IMR-90 (cell line): ENCODE results near the gene ANAPC5. TPM values are rescaled to one million over a fixed set of nuclear protein-coding genes. Genes with fewer than 3 reads are reported as not detected.

Experiments
- ATAC-seq: fragments of 200-7000 bp; cut with Tn5 transposase; 2 replicates; pipeline ENCODE4 v1.9.1; 2020; ENCODE audit warnings: low read depth, mild to moderate bottlenecking, moderate library complexity
- BruUV-seq: library from RNA; stranded (reverse); fragments of 400-500 nt; replicated peaks from 2 replicates; lab custom pipeline; 2021; lab: Mats Ljungman, UMichigan
- CTCF ChIA-PET: fragments of 300-600 bp; formaldehyde crosslinking; extraction: SDS; loops from one replicate; lab custom pipeline; 2021; ENCODE audit warnings: antibody characterized with exemption; lab: Yijun Ruan, JAX
- POLR2A ChIA-PET: fragments of 300-600 bp; sonication (Branson Sonifier 250); formaldehyde crosslinking; loops from one replicate; lab custom pipeline; 2022; ENCODE audit warnings: antibody characterized with exemption; ENCODE audit not compliant: unreplicated experiment; lab: Charles Lee
- DNase-seq: peaks from one replicate; pipeline ENCODE4 v3.0.0; 2013
- H2AFZ ChIP-seq: replicated peaks from 2 replicates; pipeline ENCODE3; 2013; ENCODE audit warnings: low read length, mild to moderate bottlenecking; ENCODE audit not compliant: poor library complexity
- H2AK5ac ChIP-seq: 2 replicates; pipeline ENCODE4 v1.6.1; 2013; ENCODE audit warnings: low read depth, low read length, inconsistent platforms
- H2AK9ac ChIP-seq: replicated peaks from 2 replicates; pipeline ENCODE3; 2013; ENCODE audit warnings: mild to moderate bottlenecking, low read depth, low read length, moderate library complexity; ENCODE audit not compliant: poor library complexity
- H2BK120ac ChIP-seq: 2 replicates; pipeline ENCODE4 v1.6.1; 2013; ENCODE audit warnings: low read depth, low read length, inconsistent platforms
- H2BK15ac ChIP-seq: 3 replicates; pipeline ENCODE4 v1.6.1; 2013; ENCODE audit warnings: low read depth, low read length, inconsistent platforms
- H2BK20ac ChIP-seq: 2 replicates; pipeline ENCODE4 v1.6.1; 2013; ENCODE audit warnings: low read depth, mild to moderate bottlenecking, inconsistent platforms, low read length, moderate library complexity
- H2BK5ac ChIP-seq: 2 replicates; pipeline ENCODE4 v1.6.1; 2013; ENCODE audit warnings: mild to moderate bottlenecking, low read depth, low read length, inconsistent platforms; ENCODE audit not compliant: poor library complexity, severe bottlenecking
- H3K14ac ChIP-seq: replicated peaks from 2 replicates; pipeline ENCODE4 v1.6.1; 2013; ENCODE audit warnings: low read depth, low read length, inconsistent platforms
- H3K18ac ChIP-seq: 2 replicates; pipeline ENCODE4 v1.6.1; 2013; ENCODE audit warnings: low read depth, low read length, control low read depth
- H3K23ac ChIP-seq: 2 replicates; pipeline ENCODE4 v1.6.1; 2013; ENCODE audit warnings: low read depth, low read length, inconsistent platforms
- H3K27ac ChIP-seq: 2 replicates; pipeline ENCODE4 v1.5.1; 2013; ENCODE audit warnings: mild to moderate bottlenecking, control low read depth, low read length; ENCODE audit not compliant: insufficient read depth
- H3K27me3 ChIP-seq: 2 replicates; pipeline ENCODE4 v1.6.1; 2013; ENCODE audit warnings: low read length; ENCODE audit not compliant: control insufficient read depth, insufficient read depth
- H3K36me3 ChIP-seq: 2 replicates; pipeline ENCODE4 v1.6.1; 2013; ENCODE audit warnings: low read length, mixed read lengths; ENCODE audit not compliant: control insufficient read depth, insufficient read depth
- H3K4ac ChIP-seq: 2 replicates; pipeline ENCODE4 v1.6.1; 2013; ENCODE audit warnings: low read depth, low read length, inconsistent platforms
- H3K4me1 ChIP-seq: 2 replicates; pipeline ENCODE4 v1.6.1; 2013; ENCODE audit warnings: low read length, mixed read lengths; ENCODE audit not compliant: control insufficient read depth, insufficient read depth
- H3K4me2 ChIP-seq: 2 replicates; pipeline ENCODE4 v1.6.1; 2013; ENCODE audit warnings: low read depth, mild to moderate bottlenecking, control low read depth, low read length, moderate library complexity
- H3K4me3 ChIP-seq: 2 replicates; pipeline ENCODE4 v1.5.1; 2013; ENCODE audit warnings: low read depth, mild to moderate bottlenecking, control low read depth, low read length, moderate library complexity; ENCODE audit not compliant: insufficient read depth
- H3K56ac ChIP-seq: 2 replicates; pipeline ENCODE4 v1.6.1; 2013; ENCODE audit warnings: low read length, inconsistent platforms; ENCODE audit not compliant: insufficient read depth; ENCODE audit errors: extremely low read depth
- H3K79me1 ChIP-seq, 2 experiments: 2 replicates each; pipeline ENCODE4 v1.6.1; 2013; ENCODE audit warnings: low read length in 2 of 2, inconsistent platforms in 1 of 2, low read depth in 1 of 2
- H3K9ac ChIP-seq: 2 replicates; pipeline ENCODE4 v1.6.1; 2013; ENCODE audit warnings: low read depth, low read length, control low read depth
- H3K9me1 ChIP-seq: 2 replicates; pipeline ENCODE4 v1.6.1; 2013; ENCODE audit warnings: low read length, inconsistent platforms; ENCODE audit not compliant: insufficient read depth
- H3K9me3 ChIP-seq: 2 replicates; pipeline ENCODE4 v1.6.1; 2013; ENCODE audit warnings: low read length; ENCODE audit not compliant: control insufficient read depth, insufficient read depth
- H4K20me1 ChIP-seq: 2 replicates; pipeline ENCODE4 v1.6.1; 2013; ENCODE audit warnings: low read length, inconsistent platforms; ENCODE audit not compliant: insufficient read depth
- H4K5ac ChIP-seq: 2 replicates; pipeline ENCODE4 v1.6.1; 2013; ENCODE audit warnings: mild to moderate bottlenecking, low read depth, low read length, control low read depth
- H4K8ac ChIP-seq, 2 experiments: 2 replicates each; pipeline ENCODE4 v1.6.1; 2013; ENCODE audit warnings: low read depth in 2 of 2, low read length in 2 of 2, control low read depth in 1 of 2, inconsistent platforms in 1 of 2
- H4K91ac ChIP-seq: 2 replicates; pipeline ENCODE4 v1.6.1; 2013; ENCODE audit warnings: low read depth, low read length, inconsistent platforms; ENCODE audit not compliant: insufficient read depth
- MAFK ChIP-seq: IDR thresholded peaks from 2 replicates; pipeline ENCODE4 v1.6.1; 2012; ENCODE audit warnings: low read depth, low read length, improper control_type of control experiment
- WGBS, 2 experiments: methylation state at CpG; one replicate each; pipeline versions ENCODE4 v1.1.5 to v1.1.7; 2013; ENCODE audit warnings: missing lambda C conversion rate in 2 of 2; ENCODE audit not compliant: insufficient read length in 1 of 2; ENCODE audit errors: extremely low coverage in 2 of 2; 5-methylcytosine and 5-hydroxymethylcytosine counted together
- dilution Hi-C: fragments of 300-500 bp; cut with HindIII; formaldehyde crosslinking; loops from one replicate; pipeline ENCODE4 v1.14.3; 2018; ENCODE audit warnings: low sequenced_read_pairs; ENCODE audit not compliant: unreplicated experiment
- in situ Hi-C: fragments of 300-500 bp; cut with MboI; formaldehyde crosslinking; loops from 3 replicates; pipeline ENCODE4 v1.14.3; 2019; ENCODE audit warnings: low sequenced_read_pairs, inconsistent platforms, mixed read lengths
- intact Hi-C: fragments of 100-400 bp; cut with micrococcal nuclease; formaldehyde crosslinking; loops from 2 replicates; pipeline ENCODE4 v1.10.0; 2022
- polyA plus RNA-seq, 3 experiments: library from polyadenylated mRNA; depleted of rRNA; stranded (reverse); fragments of >200 nt; gene quantifications; 2 replicates each; pipeline ENCODE4 v1.2.3, GENCODE V29; 2012; ENCODE audit warnings: low replicate concordance in 1 of 3
- total RNA-seq: library from RNA; depleted of rRNA; stranded (reverse); fragments of >200 nt; gene quantifications from 2 replicates; pipeline ENCODE4 v1.2.3, GENCODE V29; 2012

The ANAPC5 gene
- total and polyA plus RNA-seq, 2 of the 4 experiments (the other 2 are of a cell fraction) = 157 to 211 TPM

DNA sequence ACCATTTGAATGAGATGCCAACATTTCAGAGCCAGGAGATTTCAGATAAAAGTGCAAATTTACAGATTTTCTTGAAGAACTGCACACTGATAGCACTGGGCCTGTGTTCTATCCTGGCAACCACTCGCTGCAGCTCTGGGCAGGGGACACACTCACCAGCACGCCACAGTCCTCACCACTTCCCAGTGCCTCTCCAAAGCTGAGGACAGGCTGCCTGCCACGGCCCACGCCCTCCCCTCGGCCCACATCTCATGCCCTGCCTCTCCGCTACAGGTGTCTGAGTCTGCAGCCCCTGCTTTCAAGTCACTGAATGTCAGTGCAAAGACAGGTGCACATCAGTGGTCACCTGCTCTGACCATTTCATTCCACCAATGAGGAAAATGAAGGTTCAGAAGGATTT lies 68.4 kb downstream of the ANAPC5 start:
- H3K36me3 ChIP-seq = peaks cover 4% of the 10 kb centered on the region
- H3K56ac ChIP-seq = no peak overlapping the region
- no peak overlapping the region for H3K9ac ChIP-seq
- DNase-seq (no peak), ATAC-seq (no peak)
- WGBS, 2 experiments = 100% methylated on average over 1 of the region's 6 CpGs; no CpG with 5 or more reads in 1 of the 2 experiments
- dilution Hi-C loops (no loop called here), in situ Hi-C loops (no loop called here), intact Hi-C loops (no loop called here)
- H2AK5ac ChIP-seq = no peak overlapping the region
- no peaks in the 10 kb centered on the region for H3K9me3 ChIP-seq
- ChIA-PET POLR2A (no interaction called here), CTCF (no interaction called here)
- H3K79me1 ChIP-seq = peaks cover 16 to 66% of the 10 kb centered on the region in 2 experiments
- no peak overlapping the region for H2BK20ac ChIP-seq
- H4K20me1 ChIP-seq = peaks cover 33% of the 10 kb centered on the region
- BruUV-seq = no TSS peak
- H3K27me3 ChIP-seq = no peaks in the 10 kb centered on the region
- no peak overlapping the region for H4K91ac ChIP-seq
- H4K8ac ChIP-seq = no peak overlapping the region
- no peak overlapping the region for H2BK5ac ChIP-seq
- no peak overlapping the region for H3K4me2 ChIP-seq
- H3K23ac ChIP-seq = no peak overlapping the region
- no peak overlapping the region for H3K14ac ChIP-seq
- H2BK15ac ChIP-seq = no peak overlapping the region
- H3K4me3 ChIP-seq = no peak overlapping the region
- no peak overlapping the region for H3K4ac ChIP-seq
- TF ChIP-seq MAFK = no peak
- H3K27ac ChIP-seq = no peak overlapping the region
- H3K4me1 ChIP-seq = peaks cover 15% of the 10 kb centered on the region
- H2BK120ac ChIP-seq = no peak overlapping the region
- H4K5ac ChIP-seq = no peak overlapping the region
- H2AK9ac ChIP-seq = no peak overlapping the region
- H2AFZ ChIP-seq = no peak overlapping the region
- peaks cover 8% of the 10 kb centered on the region for H3K9me1 ChIP-seq
- H3K18ac ChIP-seq = no peak overlapping the region
